Keratinocyte (primary cell): ENCODE results near the gene ICAM2.
A peak's percentile ranks its signal among the peaks of the same experiment; 100 is the strongest.

Source experiments
- EZH2 ChIP-seq: IDR thresholded peaks from one replicate; pipeline ENCODE4 v1.6.1; 2012; ENCODE audit warnings: inconsistent platforms, mild to moderate bottlenecking, low read length, moderate library complexity
- TF ChIP-seq, protein P1 (sequence below), 3 experiments: IDR thresholded peaks in 1 of 3; conservative IDR thresholded peaks in 1 of 3; optimal IDR thresholded peaks in 1 of 3; 2 replicates in 2 of 3; 3 replicates in 1 of 3; pipeline versions ENCODE3 to v1.5.1; 2011; ENCODE audit warnings: low read length in 3 of 3, mild to moderate bottlenecking in 3 of 3, moderate library complexity in 2 of 3, control low read depth in 1 of 3, inconsistent platforms in 1 of 3; ENCODE audit not compliant: insufficient read depth in 2 of 3; ENCODE audit errors: extremely low read depth in 1 of 3

DNA sequence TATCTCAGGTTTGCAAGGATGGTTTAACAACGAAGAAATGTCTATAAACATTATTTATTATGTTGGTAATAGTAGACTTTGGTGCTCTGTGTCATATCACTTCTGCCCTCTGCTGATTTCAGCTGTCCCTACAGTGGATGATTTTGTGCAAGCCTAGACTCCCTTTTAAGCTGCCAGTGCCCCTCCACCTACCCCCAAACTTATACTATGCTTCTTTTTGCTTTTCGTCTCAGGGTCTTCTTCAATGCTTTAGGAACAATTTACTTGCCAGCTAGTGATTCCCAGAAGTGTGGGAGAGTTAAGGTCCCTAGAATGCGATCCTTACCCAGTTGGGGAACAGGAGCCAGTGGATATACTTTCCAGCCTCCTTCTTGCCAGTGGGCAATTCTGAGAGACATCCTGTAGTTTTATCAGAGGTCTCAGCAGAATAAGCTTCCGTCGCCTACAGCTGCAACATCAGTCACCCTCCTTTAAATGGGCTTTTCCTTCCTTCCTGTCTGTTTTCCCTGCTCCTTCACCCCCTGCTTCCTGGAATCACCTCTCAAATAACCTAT lies 4.1 kb downstream of the ICAM2 start:
- TF ChIP-seq, protein P1, sequence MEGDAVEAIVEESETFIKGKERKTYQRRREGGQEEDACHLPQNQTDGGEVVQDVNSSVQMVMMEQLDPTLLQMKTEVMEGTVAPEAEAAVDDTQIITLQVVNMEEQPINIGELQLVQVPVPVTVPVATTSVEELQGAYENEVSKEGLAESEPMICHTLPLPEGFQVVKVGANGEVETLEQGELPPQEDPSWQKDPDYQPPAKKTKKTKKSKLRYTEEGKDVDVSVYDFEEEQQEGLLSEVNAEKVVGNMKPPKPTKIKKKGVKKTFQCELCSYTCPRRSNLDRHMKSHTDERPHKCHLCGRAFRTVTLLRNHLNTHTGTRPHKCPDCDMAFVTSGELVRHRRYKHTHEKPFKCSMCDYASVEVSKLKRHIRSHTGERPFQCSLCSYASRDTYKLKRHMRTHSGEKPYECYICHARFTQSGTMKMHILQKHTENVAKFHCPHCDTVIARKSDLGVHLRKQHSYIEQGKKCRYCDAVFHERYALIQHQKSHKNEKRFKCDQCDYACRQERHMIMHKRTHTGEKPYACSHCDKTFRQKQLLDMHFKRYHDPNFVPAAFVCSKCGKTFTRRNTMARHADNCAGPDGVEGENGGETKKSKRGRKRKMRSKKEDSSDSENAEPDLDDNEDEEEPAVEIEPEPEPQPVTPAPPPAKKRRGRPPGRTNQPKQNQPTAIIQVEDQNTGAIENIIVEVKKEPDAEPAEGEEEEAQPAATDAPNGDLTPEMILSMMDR (optimal IDR thresholded peaks at IDR 0.05 in 1 of 3, IDR thresholded peaks at IDR 0.05 in 1 of 3, conservative IDR thresholded peaks at IDR 0.05 in 1 of 3; ENCODE audit: extremely low read depth in 1 of 3, insufficient read depth in 2 of 3, low read length in 3 of 3): peak in 2 of 3 experiments; percentile 6 to 34
- TF ChIP-seq EZH2: no peak
